Measurements from ENCODE around the gene EOMES. TPM values are rescaled to one million over a fixed set of nuclear protein-coding genes. Genes with fewer than 3 reads are reported as not detected.

EOMES gene
- total and polyA plus RNA-seq, 2 of the 8 experiments (the other 6 are each of a cell fraction or from before 2014, with no cell fraction given), result 0.09 to 0.47 TPM

GRCh38 chr3:27714692-27715453 lies 7.2 kb downstream of the EOMES start (continued):
- TF ChIP-seq, protein P1, sequence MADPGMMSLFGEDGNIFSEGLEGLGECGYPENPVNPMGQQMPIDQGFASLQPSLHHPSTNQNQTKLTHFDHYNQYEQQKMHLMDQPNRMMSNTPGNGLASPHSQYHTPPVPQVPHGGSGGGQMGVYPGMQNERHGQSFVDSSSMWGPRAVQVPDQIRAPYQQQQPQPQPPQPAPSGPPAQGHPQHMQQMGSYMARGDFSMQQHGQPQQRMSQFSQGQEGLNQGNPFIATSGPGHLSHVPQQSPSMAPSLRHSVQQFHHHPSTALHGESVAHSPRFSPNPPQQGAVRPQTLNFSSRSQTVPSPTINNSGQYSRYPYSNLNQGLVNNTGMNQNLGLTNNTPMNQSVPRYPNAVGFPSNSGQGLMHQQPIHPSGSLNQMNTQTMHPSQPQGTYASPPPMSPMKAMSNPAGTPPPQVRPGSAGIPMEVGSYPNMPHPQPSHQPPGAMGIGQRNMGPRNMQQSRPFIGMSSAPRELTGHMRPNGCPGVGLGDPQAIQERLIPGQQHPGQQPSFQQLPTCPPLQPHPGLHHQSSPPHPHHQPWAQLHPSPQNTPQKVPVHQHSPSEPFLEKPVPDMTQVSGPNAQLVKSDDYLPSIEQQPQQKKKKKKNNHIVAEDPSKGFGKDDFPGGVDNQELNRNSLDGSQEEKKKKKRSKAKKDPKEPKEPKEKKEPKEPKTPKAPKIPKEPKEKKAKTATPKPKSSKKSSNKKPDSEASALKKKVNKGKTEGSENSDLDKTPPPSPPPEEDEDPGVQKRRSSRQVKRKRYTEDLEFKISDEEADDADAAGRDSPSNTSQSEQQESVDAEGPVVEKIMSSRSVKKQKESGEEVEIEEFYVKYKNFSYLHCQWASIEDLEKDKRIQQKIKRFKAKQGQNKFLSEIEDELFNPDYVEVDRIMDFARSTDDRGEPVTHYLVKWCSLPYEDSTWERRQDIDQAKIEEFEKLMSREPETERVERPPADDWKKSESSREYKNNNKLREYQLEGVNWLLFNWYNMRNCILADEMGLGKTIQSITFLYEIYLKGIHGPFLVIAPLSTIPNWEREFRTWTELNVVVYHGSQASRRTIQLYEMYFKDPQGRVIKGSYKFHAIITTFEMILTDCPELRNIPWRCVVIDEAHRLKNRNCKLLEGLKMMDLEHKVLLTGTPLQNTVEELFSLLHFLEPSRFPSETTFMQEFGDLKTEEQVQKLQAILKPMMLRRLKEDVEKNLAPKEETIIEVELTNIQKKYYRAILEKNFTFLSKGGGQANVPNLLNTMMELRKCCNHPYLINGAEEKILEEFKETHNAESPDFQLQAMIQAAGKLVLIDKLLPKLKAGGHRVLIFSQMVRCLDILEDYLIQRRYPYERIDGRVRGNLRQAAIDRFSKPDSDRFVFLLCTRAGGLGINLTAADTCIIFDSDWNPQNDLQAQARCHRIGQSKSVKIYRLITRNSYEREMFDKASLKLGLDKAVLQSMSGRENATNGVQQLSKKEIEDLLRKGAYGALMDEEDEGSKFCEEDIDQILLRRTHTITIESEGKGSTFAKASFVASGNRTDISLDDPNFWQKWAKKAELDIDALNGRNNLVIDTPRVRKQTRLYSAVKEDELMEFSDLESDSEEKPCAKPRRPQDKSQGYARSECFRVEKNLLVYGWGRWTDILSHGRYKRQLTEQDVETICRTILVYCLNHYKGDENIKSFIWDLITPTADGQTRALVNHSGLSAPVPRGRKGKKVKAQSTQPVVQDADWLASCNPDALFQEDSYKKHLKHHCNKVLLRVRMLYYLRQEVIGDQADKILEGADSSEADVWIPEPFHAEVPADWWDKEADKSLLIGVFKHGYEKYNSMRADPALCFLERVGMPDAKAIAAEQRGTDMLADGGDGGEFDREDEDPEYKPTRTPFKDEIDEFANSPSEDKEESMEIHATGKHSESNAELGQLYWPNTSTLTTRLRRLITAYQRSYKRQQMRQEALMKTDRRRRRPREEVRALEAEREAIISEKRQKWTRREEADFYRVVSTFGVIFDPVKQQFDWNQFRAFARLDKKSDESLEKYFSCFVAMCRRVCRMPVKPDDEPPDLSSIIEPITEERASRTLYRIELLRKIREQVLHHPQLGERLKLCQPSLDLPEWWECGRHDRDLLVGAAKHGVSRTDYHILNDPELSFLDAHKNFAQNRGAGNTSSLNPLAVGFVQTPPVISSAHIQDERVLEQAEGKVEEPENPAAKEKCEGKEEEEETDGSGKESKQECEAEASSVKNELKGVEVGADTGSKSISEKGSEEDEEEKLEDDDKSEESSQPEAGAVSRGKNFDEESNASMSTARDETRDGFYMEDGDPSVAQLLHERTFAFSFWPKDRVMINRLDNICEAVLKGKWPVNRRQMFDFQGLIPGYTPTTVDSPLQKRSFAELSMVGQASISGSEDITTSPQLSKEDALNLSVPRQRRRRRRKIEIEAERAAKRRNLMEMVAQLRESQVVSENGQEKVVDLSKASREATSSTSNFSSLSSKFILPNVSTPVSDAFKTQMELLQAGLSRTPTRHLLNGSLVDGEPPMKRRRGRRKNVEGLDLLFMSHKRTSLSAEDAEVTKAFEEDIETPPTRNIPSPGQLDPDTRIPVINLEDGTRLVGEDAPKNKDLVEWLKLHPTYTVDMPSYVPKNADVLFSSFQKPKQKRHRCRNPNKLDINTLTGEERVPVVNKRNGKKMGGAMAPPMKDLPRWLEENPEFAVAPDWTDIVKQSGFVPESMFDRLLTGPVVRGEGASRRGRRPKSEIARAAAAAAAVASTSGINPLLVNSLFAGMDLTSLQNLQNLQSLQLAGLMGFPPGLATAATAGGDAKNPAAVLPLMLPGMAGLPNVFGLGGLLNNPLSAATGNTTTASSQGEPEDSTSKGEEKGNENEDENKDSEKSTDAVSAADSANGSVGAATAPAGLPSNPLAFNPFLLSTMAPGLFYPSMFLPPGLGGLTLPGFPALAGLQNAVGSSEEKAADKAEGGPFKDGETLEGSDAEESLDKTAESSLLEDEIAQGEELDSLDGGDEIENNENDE (IDR thresholded peaks at IDR 0.05; ENCODE audit: insufficient replicate concordance, low read length), result no peak
- TF ChIP-seq TCF12 (IDR thresholded peaks at IDR 0.05; ENCODE audit: low read depth, low read length) (0 out of 2 replicates have a peak, but pooled peaks have one; percentile 3), EZH2 (IDR thresholded peaks at IDR 0.05; ENCODE audit: low read depth, low read length, severe bottlenecking) (peak; percentile 74), SUZ12 (IDR thresholded peaks at IDR 0.05; ENCODE audit: low read length) (peak; percentile 90), RBBP5 (IDR thresholded peaks at IDR 0.05; ENCODE audit: borderline replicate concordance, low read depth, low read length) (0 out of 2 replicates have a peak, but pooled peaks have one; percentile 37)

All from H1 (cell line).